GM21360 (cell line): ENCODE measurements around the gene KIAA1217.

Experiments
- ATAC-seq: cut with Tn5 transposase; IDR thresholded peaks from one replicate; pipeline ENCODE4 v1.9.1; 2021; ENCODE audit warnings: mild to moderate bottlenecking, moderate library complexity; ENCODE audit not compliant: unreplicated experiment

The KIAA1217 gene

DNA sequence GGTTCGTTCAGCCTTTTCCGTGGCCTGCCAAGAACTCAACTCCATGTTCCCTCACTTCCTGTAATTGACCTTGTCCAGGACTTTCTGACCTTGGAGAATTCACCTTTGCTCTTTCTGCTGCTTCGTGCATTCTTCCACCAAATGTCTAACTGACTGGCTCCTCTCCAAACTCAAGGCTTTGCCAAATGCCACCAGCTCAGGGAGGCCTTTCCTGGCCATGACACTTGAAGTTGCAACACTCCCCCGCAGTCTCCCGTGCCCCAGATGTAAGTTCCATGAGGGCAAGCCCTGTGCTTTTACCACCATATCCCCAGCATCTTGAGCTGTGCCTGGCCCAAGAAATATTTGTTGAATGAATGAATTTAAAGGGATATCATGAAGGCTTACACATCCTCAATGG is 276.4 kb downstream of the KIAA1217 start:
- no peak for ATAC-seq

DNA sequence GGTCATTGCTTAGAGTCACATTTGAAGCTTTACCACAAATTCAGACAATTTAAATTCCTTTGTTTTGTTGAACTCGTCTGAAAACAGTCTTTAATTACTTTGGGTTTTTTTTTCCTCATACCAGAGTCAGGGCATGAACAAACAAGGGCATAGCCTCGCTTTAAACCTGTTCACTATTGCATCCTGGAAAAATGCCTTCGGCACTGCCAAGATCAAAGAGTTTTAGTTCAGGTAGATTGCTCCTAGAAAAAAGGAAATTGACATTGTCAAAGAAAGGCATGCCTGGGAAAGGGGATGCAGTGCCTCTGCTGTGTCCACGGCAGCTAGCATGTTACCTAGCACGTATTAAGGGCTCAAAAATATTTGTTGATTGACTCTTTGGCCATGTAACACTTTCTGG is 279.7 kb downstream of the KIAA1217 start:
- ATAC-seq, result no peak

DNA sequence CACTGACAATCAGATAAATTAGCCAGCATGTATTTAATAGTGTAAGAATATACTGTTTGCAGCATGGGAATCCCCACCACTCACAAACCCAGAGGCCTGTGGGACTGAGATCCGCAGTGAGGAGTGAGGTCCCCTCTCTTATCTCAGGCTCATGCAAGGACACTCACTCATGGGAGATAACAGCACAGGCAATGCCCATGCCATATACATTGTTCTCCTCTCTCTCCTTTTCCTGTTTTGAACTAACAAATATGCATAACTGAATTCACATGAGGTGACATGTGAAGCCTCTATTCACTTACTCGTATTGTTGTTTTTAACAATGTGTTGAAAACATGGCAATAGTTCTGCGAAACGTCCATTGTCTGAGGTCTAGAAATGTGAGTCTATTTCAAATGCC is 284.2 kb downstream of the KIAA1217 start:
- ATAC-seq, result no peak

- no peak for ATAC-seq
These were observed 285.3 kb downstream of the KIAA1217 start for GRCh38 chr10:24494236-24494635.

GRCh38 chr10:24494777-24495176 is 285.8 kb downstream of the KIAA1217 start:
- no peak for ATAC-seq

DNA sequence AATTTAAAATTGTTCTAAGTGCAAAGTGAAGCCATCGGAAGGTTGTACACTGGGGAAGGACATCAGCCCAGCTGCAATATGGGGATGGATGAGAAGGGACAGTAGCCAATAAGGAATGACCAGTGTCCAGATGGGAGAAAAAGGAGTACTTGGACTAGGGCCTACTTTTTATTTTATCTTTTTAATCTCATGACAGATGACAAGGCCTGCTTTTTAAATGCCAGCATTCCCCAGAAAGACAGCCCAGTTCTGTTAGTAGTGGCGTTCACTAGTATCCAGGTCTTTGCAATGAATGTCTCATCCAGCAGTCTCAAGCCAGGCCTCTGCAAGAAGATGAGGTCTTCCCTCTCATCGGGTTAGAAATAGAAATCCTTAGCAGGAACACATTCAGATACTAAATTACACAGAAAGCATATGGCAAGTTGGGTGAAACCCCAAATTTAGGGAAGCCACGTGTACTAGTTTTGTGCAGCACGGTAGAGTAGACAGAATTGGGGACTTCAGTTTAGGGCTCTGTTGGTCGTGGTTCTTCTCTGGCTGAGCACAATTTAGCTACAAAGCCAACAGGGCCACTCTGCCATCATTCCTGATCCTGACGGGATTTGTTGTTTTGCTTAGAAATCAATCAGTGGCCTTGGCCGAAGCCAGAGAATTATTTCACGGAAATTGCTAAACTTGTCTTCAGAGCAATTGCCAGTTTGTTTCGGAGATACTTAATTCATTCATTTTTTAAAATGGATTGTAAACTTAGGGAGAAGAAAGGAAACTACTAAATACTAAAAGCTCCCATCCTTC is 286.9 kb downstream of the KIAA1217 start:
- no peak for ATAC-seq

GRCh38 chr10:24496906-24497305 is 288.0 kb downstream of the KIAA1217 start:
- ATAC-seq, result no peak

DNA sequence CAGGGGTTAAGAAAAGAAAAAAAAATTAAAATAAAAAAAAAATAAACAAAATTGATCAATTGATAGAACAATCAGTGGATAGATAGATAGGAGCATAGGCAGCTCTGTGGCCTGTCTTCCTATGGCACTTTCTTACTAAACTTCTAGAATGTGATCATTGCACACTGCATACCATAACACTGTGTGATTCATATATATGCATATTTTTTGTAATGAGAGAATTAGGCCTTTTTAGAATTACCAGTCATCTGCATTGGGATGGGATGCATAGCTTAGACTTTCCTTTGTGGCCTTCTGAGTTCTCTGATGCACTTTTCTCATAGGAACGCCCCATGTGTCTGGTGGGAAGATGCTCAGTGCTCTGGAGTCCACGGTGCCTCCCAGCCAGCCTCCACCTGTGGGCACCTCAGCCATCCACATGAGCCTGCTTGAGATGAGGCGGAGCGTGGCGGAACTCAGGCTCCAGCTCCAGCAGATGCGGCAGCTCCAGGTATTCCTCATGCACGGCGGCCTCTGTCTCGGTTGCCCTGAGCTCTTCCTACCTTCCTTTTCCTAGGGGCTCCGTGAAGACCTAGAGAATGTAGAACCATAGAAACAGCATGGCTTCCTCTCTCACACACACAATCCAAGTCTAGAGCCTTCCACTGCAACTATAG is 292.2 kb downstream of the KIAA1217 start:
- no peak for ATAC-seq

DNA sequence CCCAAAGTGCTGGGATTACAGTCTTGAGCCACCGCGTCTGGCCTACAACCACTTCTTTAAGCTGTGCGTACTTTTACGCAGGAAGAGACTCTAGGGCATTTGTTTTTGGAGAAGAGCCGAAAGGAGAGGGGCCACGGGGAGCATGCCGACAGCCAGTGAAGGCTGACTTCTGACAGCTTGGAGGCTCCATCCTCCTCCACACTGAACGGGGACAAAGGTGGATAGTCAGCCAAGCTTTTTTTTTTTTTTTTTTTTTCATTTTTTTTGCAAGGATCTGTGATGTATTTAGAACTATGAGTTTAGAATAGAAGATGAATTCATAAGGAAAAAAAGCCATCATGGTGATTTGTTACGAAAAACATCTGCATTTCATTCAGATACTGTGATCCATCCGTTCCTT is 293.1 kb downstream of the KIAA1217 start:
- no peak for ATAC-seq

DNA sequence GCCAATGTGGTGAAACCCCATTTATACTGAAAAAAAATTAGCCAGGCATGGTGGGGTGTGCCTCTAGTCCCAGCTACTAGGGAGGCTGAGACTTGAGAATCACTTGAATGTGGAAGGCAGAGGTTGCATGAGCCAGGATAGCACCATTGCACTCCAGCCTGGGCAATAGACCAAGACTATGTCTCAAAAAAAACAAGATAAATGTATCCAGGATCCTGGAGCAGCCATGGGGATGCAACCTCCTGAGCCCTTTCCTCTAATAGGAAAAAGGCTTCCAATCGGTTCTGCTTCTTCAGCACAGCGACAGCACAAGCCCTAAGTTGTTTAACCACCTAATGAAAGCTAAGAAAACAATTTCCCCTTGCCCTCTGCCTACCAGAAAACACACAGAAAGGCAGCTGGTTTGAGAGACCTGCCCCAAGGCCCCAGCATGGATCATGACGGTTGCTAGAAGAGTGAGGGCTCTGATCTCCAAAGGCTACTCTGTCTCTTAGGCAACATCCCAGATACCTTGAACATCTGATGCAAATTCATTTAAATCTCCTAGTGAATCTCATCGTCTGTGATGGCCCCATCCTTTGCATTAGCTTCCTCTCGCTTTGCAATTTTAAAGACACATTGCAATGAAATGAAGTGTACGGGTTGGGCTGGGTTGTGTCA is 294.0 kb downstream of the KIAA1217 start:
- ATAC-seq, result no peak

GRCh38 chr10:24503461-24504320 is 294.8 kb downstream of the KIAA1217 start:
- ATAC-seq, result peak; percentile 60

DNA sequence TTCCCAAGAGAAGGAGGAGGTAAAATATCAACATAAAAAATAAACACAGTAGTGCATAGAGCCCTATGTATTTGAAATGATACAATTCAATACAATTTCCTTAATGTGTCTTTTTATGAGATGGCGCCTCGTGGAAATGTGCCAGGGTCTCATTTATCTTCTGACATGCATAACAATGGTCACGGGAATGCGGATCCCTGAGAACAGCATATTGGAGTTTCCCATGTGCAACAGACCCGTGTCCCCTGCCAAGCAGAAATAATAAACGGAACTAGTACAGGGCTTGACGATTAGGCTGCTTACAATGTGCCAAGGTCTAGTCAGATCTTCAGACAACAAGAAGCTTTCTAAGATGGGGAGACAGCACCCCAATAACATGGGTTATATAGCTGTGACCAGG is 296.8 kb downstream of the KIAA1217 start:
- ATAC-seq, result no peak

- no peak for ATAC-seq
These were observed 304.2 kb downstream of the KIAA1217 start for GRCh38 chr10:24513155-24513554.

DNA sequence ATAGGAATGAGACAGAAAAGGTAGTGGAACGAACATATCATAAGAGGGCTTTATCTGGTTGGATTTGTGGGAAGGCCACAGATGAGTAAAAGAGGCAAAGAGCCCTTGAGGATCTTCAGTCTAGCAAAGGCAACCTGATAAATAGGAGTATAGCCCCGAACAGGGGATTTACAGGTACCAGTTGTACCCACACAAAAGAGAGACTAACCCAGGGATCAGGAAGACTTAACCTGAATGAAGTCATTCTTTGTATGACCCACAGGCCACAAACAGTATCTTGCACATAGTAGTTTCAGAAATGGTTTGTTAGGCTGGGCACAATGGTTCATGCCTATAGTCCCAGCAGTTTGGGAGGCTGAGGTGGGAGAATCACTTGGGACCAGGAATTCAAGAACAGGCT is 306.5 kb downstream of the KIAA1217 start:
- ATAC-seq, result no peak

DNA sequence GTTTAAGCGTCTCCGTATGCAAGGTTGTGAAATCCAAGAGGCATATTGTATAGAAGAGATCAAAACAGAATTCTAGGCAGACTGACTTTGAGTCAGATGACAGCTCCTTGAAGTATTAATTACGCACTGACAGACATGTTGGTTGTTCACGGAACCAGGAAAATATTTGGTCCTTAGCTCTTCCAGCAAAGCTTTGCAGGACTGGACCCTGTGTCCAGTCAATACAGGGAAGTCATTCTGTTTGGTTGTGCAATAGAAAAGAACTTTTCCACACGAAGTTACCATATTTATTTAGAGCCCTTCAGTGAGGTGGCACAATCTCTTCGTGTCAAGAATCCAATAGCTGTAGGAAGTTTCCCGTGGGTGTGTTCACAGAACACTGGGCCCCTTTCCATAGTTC is 309.5 kb downstream of the KIAA1217 start:
- ATAC-seq, result no peak

DNA sequence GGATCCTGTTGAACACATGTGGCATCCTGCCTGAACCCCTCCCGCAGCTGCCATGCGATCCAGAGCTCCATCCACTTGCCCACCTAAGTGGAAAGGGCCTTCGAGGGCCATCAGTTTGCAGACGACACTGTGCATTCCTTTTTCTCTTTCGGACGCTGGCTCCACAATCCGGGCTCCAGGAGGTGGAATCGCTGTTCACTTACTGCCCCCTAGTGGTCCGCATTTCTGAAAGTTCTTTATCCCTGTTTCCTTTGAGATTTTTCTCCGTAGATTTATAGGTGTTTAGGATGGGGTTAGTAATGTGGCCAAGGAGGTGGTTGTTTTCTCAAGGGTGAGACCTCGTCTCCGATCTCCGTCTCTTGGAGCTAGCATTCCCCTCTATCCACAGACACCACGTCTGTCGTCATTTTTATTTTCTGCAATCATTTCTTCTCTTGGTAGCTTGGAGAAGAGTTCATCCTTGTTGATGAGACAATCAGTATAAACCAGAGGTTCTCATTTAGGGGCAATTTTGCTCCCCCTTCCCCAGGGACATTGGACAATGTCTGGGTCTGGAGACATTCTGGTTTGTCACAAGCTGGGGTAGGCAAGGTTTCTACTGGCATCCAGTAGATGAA is 310.2 kb downstream of the KIAA1217 start:
- no peak for ATAC-seq

- ATAC-seq, result no peak
These were observed 311.0 kb downstream of the KIAA1217 start for GRCh38 chr10:24519950-24520349.

- no peak for ATAC-seq
These were observed 315.4 kb downstream of the KIAA1217 start for GRCh38 chr10:24524314-24524713.

DNA sequence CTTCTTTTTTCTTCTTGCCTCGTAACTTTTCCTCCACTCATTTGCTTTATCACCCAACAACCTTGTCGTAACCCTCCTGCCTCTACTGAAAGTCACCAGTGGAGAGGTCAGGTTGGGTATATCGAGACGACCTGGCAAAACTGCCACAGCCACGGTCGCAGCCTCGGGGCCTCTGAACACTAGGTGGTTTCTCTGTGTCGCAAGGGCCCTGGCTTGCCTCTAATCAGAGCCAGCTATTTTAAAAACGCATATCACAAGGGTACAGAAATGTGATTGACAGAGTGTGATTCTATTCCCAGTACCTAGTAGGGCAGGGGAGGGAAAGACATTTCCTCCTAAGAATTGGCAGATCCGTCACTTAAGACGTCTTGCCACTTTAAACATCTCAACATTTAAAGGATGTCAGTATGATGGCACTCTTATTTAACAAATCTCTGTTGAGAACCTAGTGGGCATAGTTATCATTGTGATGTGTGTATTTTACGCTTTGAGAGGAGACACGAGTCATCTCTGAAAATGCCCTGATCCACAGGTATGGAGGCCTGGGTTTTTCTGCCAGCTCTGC is 317.2 kb downstream of the KIAA1217 start:
- ATAC-seq, result no peak

- ATAC-seq, result no peak
These were observed 320.0 kb downstream of the KIAA1217 start for GRCh38 chr10:24528946-24529345.
